NCI-H1417 treated with DMSO at 0.1 percent for 48 hours (cell line): ENCODE data around the gene C22orf23.
"Not testable (repeated sequence)": the region's sequence is repeated elsewhere in the genome, so short reads cannot be mapped to it uniquely, and the experiment has no call there.

Experiments
- DNase-seq: peaks from one replicate; lab custom pipeline; 2025; lab: John Stamatoyannopoulos, UW

The C22orf23 gene

GRCh38 chr22:37982151-37982785, 28.9 kb upstream of the C22orf23 start:
- DNase-seq = no peak

GRCh38 chr22:37981282-37982011, 28.0 kb upstream of the C22orf23 start:
- no peak for DNase-seq

GRCh38 chr22:37979782-37980181, 26.4 kb upstream of the C22orf23 start:
- DNase-seq = no peak

- DNase-seq = no peak
These were observed 23.1 kb upstream of the C22orf23 start for GRCh38 chr22:37976547-37976946.

- DNase-seq = not testable (repeated sequence)
These were observed 22.6 kb upstream of the C22orf23 start for GRCh38 chr22:37976022-37976421.

GRCh38 chr22:37975153-37975552, 21.8 kb upstream of the C22orf23 start:
- DNase-seq = no peak

- DNase-seq = no peak
These were observed 20.1 kb upstream of the C22orf23 start for GRCh38 chr22:37973271-37974170.

GRCh38 chr22:37972527-37972926, 19.1 kb upstream of the C22orf23 start:
- DNase-seq = no peak

- DNase-seq = no peak
These were observed 18.4 kb upstream of the C22orf23 start for GRCh38 chr22:37971475-37972434.

GRCh38 chr22:37970864-37971263, 17.5 kb upstream of the C22orf23 start:
- no peak for DNase-seq

GRCh38 chr22:37968452-37969251, 15.3 kb upstream of the C22orf23 start:
- no peak for DNase-seq

- no peak for DNase-seq
These were observed 14.4 kb upstream of the C22orf23 start for GRCh38 chr22:37967637-37968451.

- no peak for DNase-seq
These were observed 13.7 kb upstream of the C22orf23 start for GRCh38 chr22:37967147-37967546.

- DNase-seq = no peak
These were observed 12.7 kb upstream of the C22orf23 start for GRCh38 chr22:37965940-37966664.

- no peak for DNase-seq
These were observed 7.7 kb upstream of the C22orf23 start for GRCh38 chr22:37961062-37961461.

- no peak for DNase-seq
These were observed 5.9 kb upstream of the C22orf23 start for GRCh38 chr22:37959231-37959825.

GRCh38 chr22:37957232-37957631, 3.8 kb upstream of the C22orf23 start:
- no peak for DNase-seq

- not testable (repeated sequence) for DNase-seq
These were observed 2.5 kb upstream of the C22orf23 start for GRCh38 chr22:37955825-37956397.
